Ramos (cell line): ENCODE results near the gene EDN2.

Experiments
- in situ Hi-C: fragments of 300-500 bp; cut with MboI; formaldehyde crosslinking; loops from one replicate; pipeline ENCODE4 v1.14.3; 2022; ENCODE audit warnings: low sequenced_read_pairs; ENCODE audit not compliant: unreplicated experiment

The EDN2 gene

DNA sequence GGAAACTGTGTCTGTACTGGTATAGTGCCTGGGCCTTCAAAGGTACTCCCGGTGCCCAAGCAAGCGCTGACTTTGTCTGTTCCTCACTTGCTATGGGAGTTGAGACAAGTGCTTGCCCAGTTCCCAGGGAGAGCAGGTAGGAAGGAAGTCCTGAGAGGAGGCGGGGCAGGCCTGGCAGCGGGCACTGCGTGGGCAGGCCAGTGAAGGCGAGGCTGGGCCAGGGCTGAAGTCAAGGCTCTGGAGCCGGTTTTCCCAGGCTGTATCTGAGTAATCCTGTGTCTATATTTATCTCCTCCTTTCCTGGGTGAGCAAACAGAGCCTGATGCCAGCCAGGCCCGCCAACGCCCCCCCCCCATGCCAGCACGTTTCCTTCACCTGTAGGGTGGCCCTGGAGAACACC lies 15.9 kb upstream of the EDN2 start:
- in situ Hi-C loops = no loop called here

DNA sequence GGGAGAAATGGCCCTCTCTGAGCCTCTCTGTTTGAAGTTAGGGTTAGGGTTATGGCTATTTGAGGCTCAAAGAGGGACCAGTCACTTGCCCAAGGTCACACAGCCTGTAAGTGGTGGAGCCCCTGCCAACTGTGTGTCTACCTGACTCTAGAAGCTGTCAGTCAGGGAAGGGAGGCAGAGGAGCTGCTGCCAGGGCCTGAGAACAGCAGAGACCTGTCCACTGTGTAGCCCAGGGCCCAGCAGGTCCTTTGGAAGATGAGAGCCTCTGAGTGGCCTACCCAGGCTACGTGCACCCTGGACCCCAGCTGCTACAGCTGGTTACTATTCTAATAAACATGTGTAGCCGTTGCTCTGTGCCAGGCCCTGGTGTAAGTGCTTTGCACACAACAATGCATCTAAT lies 15.1 kb upstream of the EDN2 start:
- in situ Hi-C loops = no loop called here

DNA sequence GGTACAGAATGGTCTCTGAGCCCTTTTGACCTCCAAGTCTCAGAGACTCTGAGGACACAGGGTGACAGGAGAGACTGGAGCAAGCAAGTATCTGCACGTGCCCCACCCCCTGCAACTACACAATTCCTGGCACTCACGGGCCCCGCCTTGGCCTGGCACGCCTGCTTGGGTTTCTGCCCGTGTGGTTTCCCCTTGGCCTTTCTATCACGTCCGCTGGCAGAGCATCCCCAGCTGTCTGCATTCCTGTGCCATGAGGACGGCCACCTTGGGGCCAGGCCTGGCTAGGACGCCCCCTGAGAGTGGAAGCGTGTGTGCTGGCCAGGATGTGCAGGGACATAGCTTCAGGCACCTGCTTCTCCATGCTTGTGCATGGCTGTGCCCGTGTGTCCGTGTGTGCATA lies 14.3 kb upstream of the EDN2 start:
- in situ Hi-C loops = no loop called here

DNA sequence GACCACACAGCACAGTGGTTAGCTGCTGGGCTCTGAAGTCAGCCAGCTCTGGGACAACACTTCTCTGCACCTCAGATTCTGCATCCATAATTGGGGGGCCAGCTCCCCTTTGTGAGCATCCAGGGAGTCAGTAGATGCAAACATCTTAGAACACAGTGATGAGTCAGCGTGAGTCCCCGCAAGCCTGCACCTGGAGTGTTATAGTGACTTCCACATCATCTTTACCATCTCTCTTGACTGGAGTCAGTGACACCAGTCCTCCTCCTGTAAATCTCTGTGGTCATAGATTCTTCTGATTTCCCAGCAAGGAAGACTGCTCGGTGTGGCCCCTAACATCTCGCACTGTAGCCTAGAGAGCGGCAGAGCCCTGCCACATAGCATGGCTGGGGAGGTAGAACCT lies 13.9 kb upstream of the EDN2 start:
- in situ Hi-C loops = no loop called here

DNA sequence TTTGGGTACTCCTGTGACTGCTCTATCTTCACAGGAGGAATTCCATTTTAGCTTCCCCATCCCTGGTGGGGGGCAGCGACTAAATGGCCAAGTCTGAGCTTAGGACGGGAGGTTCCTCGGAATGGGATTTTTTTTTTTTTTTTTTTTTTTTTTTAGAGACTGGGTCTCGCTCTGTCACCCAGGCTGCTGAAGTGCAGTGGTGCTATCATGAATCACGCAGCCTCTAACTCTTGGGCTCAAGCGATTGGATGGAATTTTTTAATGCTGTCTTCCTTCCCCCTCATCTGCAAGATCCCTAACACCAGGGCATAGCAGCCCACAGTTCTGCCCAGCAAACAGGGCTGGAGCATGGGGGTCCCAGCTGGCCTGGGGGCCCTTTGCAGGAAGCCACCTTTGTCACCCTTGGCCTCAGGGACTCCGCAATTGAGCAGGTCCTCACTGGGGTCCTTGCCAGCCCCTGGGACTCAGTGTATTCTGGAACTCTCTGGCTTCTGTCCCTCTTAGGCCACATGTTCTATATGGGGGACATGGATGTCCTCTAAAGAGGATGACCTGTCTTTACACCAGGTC lies 13.1 kb upstream of the EDN2 start:
- in situ Hi-C loops = no loop called here

DNA sequence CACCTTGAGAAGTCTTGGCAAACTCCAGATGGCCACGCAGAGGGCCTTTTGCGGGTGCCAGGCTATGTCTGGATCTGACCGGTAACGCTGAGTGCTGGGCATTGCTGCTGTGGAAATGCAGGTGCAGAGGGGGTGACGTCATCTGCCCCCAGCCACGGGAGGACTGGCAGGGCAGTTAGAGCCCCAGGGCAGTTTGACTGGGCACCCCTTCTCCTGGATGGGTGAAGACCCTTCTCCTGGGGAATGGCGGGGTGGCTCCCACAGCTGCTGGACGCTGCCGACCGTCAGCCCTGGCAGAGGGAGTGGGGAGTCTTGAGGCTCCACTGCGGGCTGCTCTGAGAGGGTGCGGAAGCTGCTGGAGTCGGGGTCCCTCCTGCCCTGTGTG lies 12.6 kb upstream of the EDN2 start:
- in situ Hi-C loops = no loop called here

DNA sequence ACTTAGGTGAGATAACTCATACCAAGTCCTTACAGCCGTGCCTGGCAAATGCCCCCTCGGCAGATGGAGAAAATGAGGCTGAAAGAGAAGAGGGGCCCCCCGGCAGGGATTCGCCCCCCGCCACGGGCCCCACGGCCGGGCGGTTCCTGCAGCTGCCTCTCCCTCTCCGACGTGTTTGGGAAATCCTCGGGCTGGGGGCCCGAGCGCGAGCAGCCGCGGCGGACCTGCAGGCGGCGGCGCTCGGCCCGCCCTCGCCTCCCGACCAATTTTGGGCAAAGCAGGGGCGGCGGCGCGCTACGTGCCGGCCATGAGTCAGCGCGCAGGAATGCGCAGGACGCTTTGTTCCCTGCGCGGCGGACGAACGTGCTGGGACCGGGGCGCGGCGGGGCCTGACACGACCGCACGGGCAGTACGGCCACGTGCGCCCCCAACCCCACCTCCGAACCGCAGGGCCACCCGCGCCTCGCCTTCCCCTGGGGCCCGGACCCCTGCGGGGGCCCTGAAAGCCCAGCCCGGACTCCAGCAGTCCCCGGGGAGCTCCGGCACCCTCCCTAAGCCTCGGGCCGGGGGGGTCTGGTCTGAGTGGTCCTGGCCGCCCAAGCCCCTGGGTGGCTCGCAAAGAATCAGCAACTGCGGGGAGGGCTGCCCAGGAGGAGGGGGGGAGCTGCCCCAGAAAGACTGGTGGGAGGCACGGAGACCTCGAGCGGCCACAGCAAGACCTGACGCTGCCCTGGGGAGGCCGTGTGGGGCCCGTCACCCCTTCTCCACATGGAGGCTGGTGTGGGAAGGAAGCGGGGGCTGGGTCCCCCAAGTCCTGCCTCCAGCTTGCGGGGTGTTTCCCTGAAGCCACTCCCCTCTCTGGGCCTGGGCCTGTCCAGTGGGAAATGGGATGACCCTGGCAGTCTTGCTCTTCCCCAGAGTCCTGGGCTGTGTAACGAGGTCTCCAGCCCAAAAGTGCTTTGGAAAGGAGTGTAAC lies 11.9 kb upstream of the EDN2 start:
- in situ Hi-C loops = no loop called here

DNA sequence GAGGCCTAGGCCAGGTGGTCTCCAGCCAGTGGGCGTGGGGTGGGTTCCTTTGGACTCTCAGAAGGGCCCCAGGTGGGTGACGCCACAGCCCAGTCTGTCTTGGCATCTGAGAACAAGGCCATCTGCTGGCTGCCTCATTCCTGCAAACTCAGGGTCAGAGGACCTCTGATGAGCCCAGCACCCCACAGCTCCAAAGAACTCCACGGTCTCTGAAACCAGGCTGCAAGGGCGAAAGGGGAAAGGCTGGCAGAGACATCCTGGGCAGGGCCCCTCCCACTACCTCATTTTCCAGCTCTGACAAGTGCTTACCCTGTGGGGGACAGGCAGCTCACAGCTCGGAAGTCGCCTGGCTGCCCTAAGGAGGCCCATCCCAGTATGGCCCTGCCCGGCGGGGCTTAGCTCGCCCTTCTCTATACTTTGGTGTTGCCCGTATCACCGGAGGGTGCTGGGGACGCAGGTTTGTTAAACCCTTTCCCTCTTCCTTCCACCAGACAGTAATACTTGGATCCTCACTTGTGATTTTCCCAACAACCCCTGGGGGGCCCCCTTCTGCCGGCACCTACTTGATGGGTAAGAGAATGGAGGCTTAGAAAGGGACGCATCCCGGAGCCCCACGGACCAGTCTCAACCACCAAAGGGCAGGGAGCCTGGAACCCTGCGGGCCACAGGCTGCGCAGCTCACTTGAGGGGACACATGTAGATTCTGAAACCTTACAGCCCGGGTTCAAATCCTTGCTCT lies 10.9 kb upstream of the EDN2 start:
- in situ Hi-C loops = no loop called here

DNA sequence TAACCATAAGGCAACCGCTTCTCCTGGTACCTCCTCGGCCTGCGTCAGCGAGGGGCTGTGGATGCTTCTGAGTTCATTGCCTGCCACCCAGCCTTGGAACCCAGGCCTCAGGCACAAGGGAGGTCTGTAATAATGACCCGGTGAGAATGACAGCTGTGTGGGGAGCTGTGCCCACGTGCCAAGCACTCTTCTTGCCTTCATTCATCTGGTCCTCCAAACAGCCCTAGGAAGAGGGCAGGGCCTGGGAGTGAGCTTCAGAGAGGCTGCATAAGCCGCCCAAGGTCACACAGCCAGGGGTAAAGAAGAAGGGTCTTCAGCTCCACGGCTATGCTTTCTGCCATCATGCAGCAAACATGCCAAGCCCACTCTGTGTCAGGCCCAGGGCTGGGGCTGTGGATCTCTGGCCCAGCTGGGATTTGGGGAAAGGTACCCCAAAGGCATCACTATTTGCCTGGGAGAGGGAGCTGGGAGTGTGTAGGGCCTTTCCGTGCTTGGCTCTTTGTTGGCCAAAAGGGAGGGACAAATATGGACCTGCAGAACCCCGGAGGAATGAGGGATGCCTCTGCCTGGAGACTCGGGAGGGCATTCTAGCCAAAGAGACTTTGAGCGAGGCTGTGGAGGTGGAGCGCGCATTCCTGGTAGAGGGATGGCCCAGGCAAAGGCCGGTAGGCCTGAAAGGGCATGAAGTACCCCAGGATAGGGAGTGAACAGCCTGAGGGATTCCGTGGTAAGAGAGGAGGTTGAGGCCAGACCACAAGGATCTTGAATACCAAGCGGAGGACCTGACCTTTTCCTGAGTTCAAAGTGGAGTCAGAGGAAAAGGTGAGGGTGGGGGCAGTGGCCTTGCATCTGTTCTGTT lies 10.1 kb upstream of the EDN2 start:
- in situ Hi-C loops = no loop called here

DNA sequence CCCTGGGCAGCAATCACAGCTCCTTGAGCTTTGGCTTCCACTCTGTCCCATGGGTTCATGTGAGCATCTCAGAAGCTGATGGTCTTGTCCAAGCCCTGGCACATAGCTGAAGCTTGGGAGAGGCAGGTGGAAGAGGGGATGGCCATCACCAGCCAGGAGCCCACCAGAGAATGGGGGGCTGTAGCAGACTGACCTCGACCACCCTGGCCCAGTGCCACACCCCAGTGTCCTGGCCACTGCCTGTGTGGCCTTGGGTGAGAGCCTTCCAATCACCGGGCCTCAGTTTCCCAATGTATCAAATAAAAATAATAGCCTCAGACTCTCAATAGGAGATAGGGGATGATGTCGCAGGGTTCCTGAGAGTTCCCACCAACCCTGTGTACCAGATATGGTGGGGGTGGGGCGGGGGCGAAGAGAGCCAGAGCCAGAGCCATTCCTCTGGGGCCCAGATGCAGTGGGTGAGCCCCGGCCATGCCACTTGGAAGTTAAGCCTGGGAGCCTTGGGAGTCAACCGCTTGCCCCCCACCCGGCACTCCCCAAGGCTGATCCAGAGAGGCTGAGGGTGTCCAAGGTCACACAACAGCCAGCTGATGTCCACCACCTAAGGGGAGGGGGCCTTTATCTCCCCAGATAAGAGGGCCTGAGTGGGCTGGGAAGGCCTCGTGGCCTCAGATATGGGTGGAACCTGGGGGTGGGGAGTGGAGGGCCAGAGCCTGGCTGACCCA lies 9.3 kb upstream of the EDN2 start:
- in situ Hi-C loops = no loop called here

DNA sequence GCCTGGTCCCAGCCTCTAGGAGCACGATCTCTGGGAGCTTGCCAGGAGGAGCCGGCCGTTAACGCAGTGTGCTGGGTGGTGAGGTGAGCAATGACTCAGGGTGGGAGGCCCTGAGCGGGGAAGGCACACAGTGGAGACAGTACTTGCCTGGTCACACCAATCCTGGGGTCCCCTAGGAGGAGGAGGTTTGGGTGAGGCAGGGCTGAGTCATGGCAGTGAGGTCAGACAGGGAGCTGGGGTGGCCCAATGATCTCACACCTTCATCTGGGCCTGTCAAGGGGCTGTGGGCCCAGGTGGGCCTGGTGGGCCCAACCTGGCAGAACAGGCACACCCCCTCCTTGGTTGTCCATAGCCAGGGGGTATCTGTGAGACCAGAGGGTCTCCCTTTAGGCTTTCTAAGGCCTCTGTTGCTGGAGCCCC lies 8.6 kb upstream of the EDN2 start:
- in situ Hi-C loops = no loop called here

DNA sequence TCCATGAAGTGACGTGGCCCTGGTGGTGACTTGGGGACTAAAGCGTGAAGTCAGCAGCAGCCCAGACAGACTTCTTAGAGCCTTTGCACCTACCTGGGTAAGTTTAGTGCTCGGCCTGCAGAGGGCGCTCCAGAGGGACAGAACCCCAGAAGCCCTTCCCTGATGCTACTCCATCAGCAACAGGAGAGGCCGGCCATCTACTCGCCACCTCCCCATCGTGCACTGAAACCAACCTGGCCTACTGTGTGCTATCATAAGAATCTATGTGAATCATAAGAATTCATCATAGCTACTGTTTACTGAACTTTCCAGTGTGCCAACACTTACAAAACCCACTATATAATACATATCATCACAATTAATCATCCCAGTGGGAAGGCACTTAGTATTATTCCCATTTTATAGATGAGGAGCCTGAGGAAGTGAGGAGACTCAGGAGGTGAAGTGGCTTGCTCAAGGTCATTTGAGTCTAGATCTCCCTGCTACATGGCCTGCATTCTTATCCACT lies 7.9 kb upstream of the EDN2 start:
- in situ Hi-C loops = no loop called here

DNA sequence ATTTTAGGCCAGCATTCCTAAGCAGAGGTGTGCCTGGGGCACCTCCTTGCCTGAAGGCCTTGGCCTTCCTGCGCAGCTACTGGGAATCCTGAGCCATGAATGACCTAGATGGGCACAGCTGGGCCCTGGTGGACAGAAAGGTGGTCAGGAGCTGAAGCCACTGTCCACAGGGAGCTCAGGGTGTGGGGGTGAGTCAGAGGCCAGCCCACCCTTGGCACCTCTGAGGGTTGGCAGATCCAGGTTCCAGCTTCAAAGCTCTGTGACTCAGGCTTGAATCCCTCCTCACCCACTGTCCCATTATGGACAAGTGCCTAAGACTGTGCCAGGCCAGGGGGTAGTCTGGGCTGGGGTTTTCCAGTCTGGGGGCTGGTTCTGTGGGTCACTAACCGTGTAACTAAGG lies 6.4 kb upstream of the EDN2 start:
- in situ Hi-C loops = no loop called here

DNA sequence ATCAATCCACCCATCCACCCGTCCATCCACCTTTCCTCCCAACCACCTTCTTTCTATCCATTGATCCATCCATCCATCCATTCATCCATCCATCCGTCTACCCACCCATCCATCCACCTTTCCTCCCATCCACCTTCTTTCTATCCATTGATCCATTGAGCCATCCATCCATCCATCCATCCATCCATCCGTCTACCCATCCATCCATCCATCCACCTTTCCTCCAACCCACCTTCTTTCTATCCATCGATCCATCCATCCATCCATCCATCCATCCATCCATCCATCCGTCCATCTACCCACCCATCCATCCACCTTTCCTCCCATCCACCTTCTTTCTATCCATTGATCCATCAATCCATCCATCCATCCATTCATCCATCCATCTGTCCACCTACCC lies 5.1 kb upstream of the EDN2 start:
- in situ Hi-C loops = no loop called here

DNA sequence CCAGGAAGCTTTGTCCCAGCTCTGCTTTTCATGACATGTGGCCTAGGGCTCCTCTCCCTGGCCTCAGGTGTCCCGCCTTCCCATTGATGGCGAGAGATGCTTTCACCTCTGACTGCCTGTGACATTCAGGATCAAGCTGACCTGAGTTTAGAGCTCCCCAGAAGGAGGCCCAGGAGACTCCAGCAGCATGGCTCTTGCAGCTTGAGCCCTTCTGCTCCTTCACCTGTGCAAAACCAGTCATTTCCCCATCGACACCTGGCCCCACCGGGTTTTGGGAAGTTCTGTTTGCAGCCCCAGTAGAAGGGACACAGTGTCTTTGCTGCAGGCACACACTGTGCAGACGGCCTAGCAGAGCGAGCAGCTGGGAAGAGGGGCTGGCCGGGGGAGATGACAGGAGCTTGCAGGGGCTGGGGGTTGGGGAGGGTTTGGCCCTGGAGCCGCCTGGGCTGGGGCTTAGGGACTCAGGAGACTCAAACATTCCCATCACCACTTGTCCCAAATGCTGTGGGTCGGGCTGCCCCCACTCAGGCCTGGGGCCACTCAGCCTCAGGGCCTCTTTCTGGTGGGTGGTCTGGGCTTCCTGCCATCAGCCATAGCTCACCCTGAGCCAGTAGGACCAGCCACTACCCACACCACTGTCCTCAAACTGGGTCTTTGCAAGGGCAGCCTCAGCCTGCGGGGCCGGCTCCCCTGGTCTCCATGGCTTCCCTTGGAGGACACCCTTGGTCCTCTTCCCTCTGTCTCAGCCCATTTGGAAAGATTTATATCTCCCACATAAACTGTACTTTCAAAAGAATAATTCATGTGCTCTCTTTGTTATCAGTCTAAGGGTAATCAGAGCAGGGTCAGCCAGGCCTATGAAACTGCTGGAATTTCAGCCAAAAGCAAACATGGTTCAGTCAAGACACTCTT lies 3.8 kb upstream of the EDN2 start:
- in situ Hi-C loops = no loop called here

DNA sequence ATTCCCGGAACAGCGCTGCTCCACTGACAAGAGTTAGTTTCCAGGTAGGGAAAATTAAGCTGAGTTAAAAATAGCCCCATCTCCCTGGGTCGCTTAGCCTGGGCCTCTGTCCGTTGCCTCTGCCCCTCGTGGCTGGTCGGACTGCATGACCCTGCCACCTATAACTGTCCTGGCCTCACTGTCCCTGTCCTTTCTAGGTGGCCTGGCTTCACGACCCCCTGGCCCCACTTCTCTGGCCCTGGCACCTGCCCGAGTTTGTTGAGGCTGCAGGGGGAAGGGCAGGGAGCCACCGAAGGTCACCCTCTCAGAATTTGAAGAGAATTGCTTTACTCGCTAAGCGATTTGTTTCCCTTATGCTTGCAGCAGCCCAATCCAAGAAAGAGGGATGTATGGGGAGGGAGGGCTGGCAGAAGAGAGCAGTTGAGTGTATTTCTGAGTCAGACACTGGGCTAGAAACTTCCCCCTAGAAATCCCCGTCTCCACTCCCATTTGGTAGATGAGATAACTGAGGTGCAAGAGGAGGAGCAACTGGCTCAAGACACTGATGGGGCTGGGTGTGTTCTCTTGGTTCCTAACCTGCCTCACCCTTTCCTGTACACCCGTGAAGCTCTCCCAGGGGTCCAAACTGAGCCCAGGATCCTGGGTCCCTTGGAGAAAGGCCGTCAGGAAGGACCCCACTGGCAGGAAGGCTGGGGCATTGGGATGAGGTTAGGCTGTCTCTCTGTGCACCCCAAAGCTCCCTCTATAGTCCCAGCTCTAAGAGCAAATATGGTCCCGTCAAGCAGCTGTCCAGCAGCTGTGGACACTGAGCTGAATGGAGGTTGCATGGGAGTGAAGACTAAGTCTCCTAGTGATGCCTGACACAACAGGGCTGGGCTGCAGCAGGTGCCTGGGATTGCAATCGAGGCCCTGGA lies 2.9 kb upstream of the EDN2 start:
- in situ Hi-C loops = no loop called here

DNA sequence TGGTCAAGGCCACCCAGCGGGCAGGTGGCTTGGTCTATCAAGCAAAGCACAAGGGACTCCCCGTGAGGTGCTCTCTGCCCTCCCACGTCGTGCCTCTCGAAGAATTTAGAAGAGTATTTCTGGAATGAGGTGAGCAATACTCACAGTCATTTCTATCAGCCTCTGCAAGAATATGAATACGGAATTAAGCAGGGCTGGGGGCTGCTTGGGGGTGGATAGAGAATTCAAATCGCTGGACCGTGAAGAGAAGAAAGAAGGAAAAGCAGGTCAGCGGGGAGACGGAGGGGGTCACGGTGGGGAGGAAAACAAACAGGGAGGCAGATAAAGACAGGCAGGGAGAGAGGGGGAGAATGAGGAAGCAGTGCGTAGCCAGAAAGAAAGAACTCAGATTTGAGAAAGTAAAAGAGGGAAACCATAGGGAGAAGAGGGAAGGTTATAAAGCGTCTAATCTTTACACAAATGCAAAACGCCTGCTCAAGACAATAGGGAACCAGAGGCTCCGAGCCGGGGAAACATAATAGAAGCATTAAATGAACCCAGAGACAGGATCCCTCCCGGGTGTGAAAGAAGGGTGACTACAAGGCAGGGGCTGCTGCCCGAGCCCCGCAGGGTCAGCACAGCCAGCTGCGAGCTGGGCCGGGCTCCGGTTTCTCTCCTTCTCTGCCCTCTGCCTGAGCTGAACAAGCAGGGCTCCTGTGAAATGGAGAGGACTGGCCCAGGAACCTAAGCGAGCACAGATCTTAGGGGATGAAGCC lies 2.1 kb upstream of the EDN2 start:
- in situ Hi-C loops = no loop called here
